IMR-90 (cell line): ENCODE measurements around the gene PLXNA4. TPM values are rescaled to one million over a fixed set of nuclear protein-coding genes. Genes with fewer than 3 reads are reported as not detected.

Experiments
- ATAC-seq: fragments of 200-7000 bp; cut with Tn5 transposase; 2 replicates; pipeline ENCODE4 v1.9.1; 2020; ENCODE audit warnings: low read depth, mild to moderate bottlenecking, moderate library complexity
- BruUV-seq: library from RNA; stranded (reverse); fragments of 400-500 nt; replicated peaks from 2 replicates; lab custom pipeline; 2021; lab: Mats Ljungman, UMichigan
- CTCF ChIA-PET: fragments of 300-600 bp; formaldehyde crosslinking; extraction: SDS; loops from one replicate; lab custom pipeline; 2021; ENCODE audit warnings: antibody characterized with exemption; lab: Yijun Ruan, JAX
- POLR2A ChIA-PET: fragments of 300-600 bp; sonication (Branson Sonifier 250); formaldehyde crosslinking; loops from one replicate; lab custom pipeline; 2022; ENCODE audit warnings: antibody characterized with exemption; ENCODE audit not compliant: unreplicated experiment; lab: Charles Lee
- DNase-seq: peaks from one replicate; pipeline ENCODE4 v3.0.0; 2013
- H2AFZ ChIP-seq: replicated peaks from 2 replicates; pipeline ENCODE3; 2013; ENCODE audit warnings: low read length, mild to moderate bottlenecking; ENCODE audit not compliant: poor library complexity
- H2AK5ac ChIP-seq: 2 replicates; pipeline ENCODE4 v1.6.1; 2013; ENCODE audit warnings: low read depth, low read length, inconsistent platforms
- H2AK9ac ChIP-seq: replicated peaks from 2 replicates; pipeline ENCODE3; 2013; ENCODE audit warnings: mild to moderate bottlenecking, low read depth, low read length, moderate library complexity; ENCODE audit not compliant: poor library complexity
- H2BK120ac ChIP-seq: 2 replicates; pipeline ENCODE4 v1.6.1; 2013; ENCODE audit warnings: low read depth, low read length, inconsistent platforms
- H2BK15ac ChIP-seq: 3 replicates; pipeline ENCODE4 v1.6.1; 2013; ENCODE audit warnings: low read depth, low read length, inconsistent platforms
- H2BK20ac ChIP-seq: 2 replicates; pipeline ENCODE4 v1.6.1; 2013; ENCODE audit warnings: low read depth, mild to moderate bottlenecking, inconsistent platforms, low read length, moderate library complexity
- H2BK5ac ChIP-seq: 2 replicates; pipeline ENCODE4 v1.6.1; 2013; ENCODE audit warnings: mild to moderate bottlenecking, low read depth, low read length, inconsistent platforms; ENCODE audit not compliant: poor library complexity, severe bottlenecking
- H3K14ac ChIP-seq: replicated peaks from 2 replicates; pipeline ENCODE4 v1.6.1; 2013; ENCODE audit warnings: low read depth, low read length, inconsistent platforms
- H3K18ac ChIP-seq: 2 replicates; pipeline ENCODE4 v1.6.1; 2013; ENCODE audit warnings: low read depth, low read length, control low read depth
- H3K23ac ChIP-seq: 2 replicates; pipeline ENCODE4 v1.6.1; 2013; ENCODE audit warnings: low read depth, low read length, inconsistent platforms
- H3K27ac ChIP-seq: 2 replicates; pipeline ENCODE4 v1.5.1; 2013; ENCODE audit warnings: mild to moderate bottlenecking, control low read depth, low read length; ENCODE audit not compliant: insufficient read depth
- H3K27me3 ChIP-seq: 2 replicates; pipeline ENCODE4 v1.6.1; 2013; ENCODE audit warnings: low read length; ENCODE audit not compliant: control insufficient read depth, insufficient read depth
- H3K36me3 ChIP-seq: 2 replicates; pipeline ENCODE4 v1.6.1; 2013; ENCODE audit warnings: low read length, mixed read lengths; ENCODE audit not compliant: control insufficient read depth, insufficient read depth
- H3K4ac ChIP-seq: 2 replicates; pipeline ENCODE4 v1.6.1; 2013; ENCODE audit warnings: low read depth, low read length, inconsistent platforms
- H3K4me1 ChIP-seq: 2 replicates; pipeline ENCODE4 v1.6.1; 2013; ENCODE audit warnings: low read length, mixed read lengths; ENCODE audit not compliant: control insufficient read depth, insufficient read depth
- H3K4me2 ChIP-seq: 2 replicates; pipeline ENCODE4 v1.6.1; 2013; ENCODE audit warnings: low read depth, mild to moderate bottlenecking, control low read depth, low read length, moderate library complexity
- H3K4me3 ChIP-seq: 2 replicates; pipeline ENCODE4 v1.5.1; 2013; ENCODE audit warnings: low read depth, mild to moderate bottlenecking, control low read depth, low read length, moderate library complexity; ENCODE audit not compliant: insufficient read depth
- H3K56ac ChIP-seq: 2 replicates; pipeline ENCODE4 v1.6.1; 2013; ENCODE audit warnings: low read length, inconsistent platforms; ENCODE audit not compliant: insufficient read depth; ENCODE audit errors: extremely low read depth
- H3K79me1 ChIP-seq, 2 experiments: 2 replicates each; pipeline ENCODE4 v1.6.1; 2013; ENCODE audit warnings: low read length in 2 of 2, inconsistent platforms in 1 of 2, low read depth in 1 of 2
- H3K9ac ChIP-seq: 2 replicates; pipeline ENCODE4 v1.6.1; 2013; ENCODE audit warnings: low read depth, low read length, control low read depth
- H3K9me1 ChIP-seq: 2 replicates; pipeline ENCODE4 v1.6.1; 2013; ENCODE audit warnings: low read length, inconsistent platforms; ENCODE audit not compliant: insufficient read depth
- H3K9me3 ChIP-seq: 2 replicates; pipeline ENCODE4 v1.6.1; 2013; ENCODE audit warnings: low read length; ENCODE audit not compliant: control insufficient read depth, insufficient read depth
- H4K20me1 ChIP-seq: 2 replicates; pipeline ENCODE4 v1.6.1; 2013; ENCODE audit warnings: low read length, inconsistent platforms; ENCODE audit not compliant: insufficient read depth
- H4K5ac ChIP-seq: 2 replicates; pipeline ENCODE4 v1.6.1; 2013; ENCODE audit warnings: mild to moderate bottlenecking, low read depth, low read length, control low read depth
- H4K8ac ChIP-seq, 2 experiments: 2 replicates each; pipeline ENCODE4 v1.6.1; 2013; ENCODE audit warnings: low read depth in 2 of 2, low read length in 2 of 2, control low read depth in 1 of 2, inconsistent platforms in 1 of 2
- H4K91ac ChIP-seq: 2 replicates; pipeline ENCODE4 v1.6.1; 2013; ENCODE audit warnings: low read depth, low read length, inconsistent platforms; ENCODE audit not compliant: insufficient read depth
- BHLHE40 ChIP-seq: fragments of 150-350 bp; IDR thresholded peaks from 2 replicates; pipeline ENCODE4 v1.6.1; 2016; ENCODE audit warnings: mild to moderate bottlenecking, low read depth, low read length
- CEBPB ChIP-seq: IDR thresholded peaks from 2 replicates; pipeline ENCODE4 v1.6.1; 2012; ENCODE audit warnings: low read depth, low read length, improper control_type of control experiment
- CHD1 ChIP-seq: IDR thresholded peaks from 2 replicates; pipeline ENCODE4 v1.6.1; 2012; ENCODE audit warnings: low read depth, low read length, improper control_type of control experiment
- FOS ChIP-seq: fragments of 150-350 bp; IDR thresholded peaks from 2 replicates; pipeline ENCODE4 v1.6.1; 2016; ENCODE audit warnings: low read depth, low read length
- MAFK ChIP-seq: IDR thresholded peaks from 2 replicates; pipeline ENCODE4 v1.6.1; 2012; ENCODE audit warnings: low read depth, low read length, improper control_type of control experiment
- MAZ ChIP-seq: IDR thresholded peaks from 2 replicates; pipeline ENCODE4 v1.6.1; 2012; ENCODE audit warnings: low read depth, mild to moderate bottlenecking, low read length, improper control_type of control experiment, moderate library complexity, borderline replicate concordance
- MXI1 ChIP-seq: IDR thresholded peaks from 2 replicates; pipeline ENCODE4 v1.6.1; 2012; ENCODE audit warnings: low read depth, mild to moderate bottlenecking, low read length, moderate library complexity, borderline replicate concordance
- NFE2L2 ChIP-seq: fragments of 150-350 bp; IDR thresholded peaks from 2 replicates; pipeline ENCODE4 v1.6.1; 2016; ENCODE audit warnings: low read depth, mild to moderate bottlenecking, low read length
- POLR2A ChIP-seq: IDR thresholded peaks from 2 replicates; pipeline ENCODE4 v1.6.1; 2012; ENCODE audit warnings: mild to moderate bottlenecking, low read depth, low read length
- RAD21 ChIP-seq: IDR thresholded peaks from 2 replicates; pipeline ENCODE4 v1.6.1; 2012; ENCODE audit warnings: low read length, improper control_type of control experiment
- RCOR1 ChIP-seq: IDR thresholded peaks from 2 replicates; pipeline ENCODE4 v1.6.1; 2012; ENCODE audit warnings: mild to moderate bottlenecking, low read length, improper control_type of control experiment; ENCODE audit not compliant: insufficient replicate concordance
- RFX5 ChIP-seq: IDR thresholded peaks from 2 replicates; pipeline ENCODE4 v1.8.0; 2012; ENCODE audit warnings: low read depth, mild to moderate bottlenecking, low read length, moderate library complexity
- SMC3 ChIP-seq: fragments of 150-350 bp; IDR thresholded peaks from 2 replicates; pipeline ENCODE4 v1.6.1; 2016; ENCODE audit warnings: low read depth, mild to moderate bottlenecking, antibody characterized with exemption, low read length, moderate library complexity
- WGBS, 2 experiments: methylation state at CpG; one replicate each; pipeline versions ENCODE4 v1.1.5 to v1.1.7; 2013; ENCODE audit warnings: missing lambda C conversion rate in 2 of 2; ENCODE audit not compliant: insufficient read length in 1 of 2; ENCODE audit errors: extremely low coverage in 2 of 2; 5-methylcytosine and 5-hydroxymethylcytosine counted together
- dilution Hi-C: fragments of 300-500 bp; cut with HindIII; formaldehyde crosslinking; loops from one replicate; pipeline ENCODE4 v1.14.3; 2018; ENCODE audit warnings: low sequenced_read_pairs; ENCODE audit not compliant: unreplicated experiment
- in situ Hi-C: fragments of 300-500 bp; cut with MboI; formaldehyde crosslinking; loops from 3 replicates; pipeline ENCODE4 v1.14.3; 2019; ENCODE audit warnings: low sequenced_read_pairs, inconsistent platforms, mixed read lengths
- intact Hi-C: fragments of 100-400 bp; cut with micrococcal nuclease; formaldehyde crosslinking; loops from 2 replicates; pipeline ENCODE4 v1.10.0; 2022
- polyA plus RNA-seq, 3 experiments: library from polyadenylated mRNA; depleted of rRNA; stranded (reverse); fragments of >200 nt; gene quantifications; 2 replicates each; pipeline ENCODE4 v1.2.3, GENCODE V29; 2012; ENCODE audit warnings: low replicate concordance in 1 of 3
- total RNA-seq: library from RNA; depleted of rRNA; stranded (reverse); fragments of >200 nt; gene quantifications from 2 replicates; pipeline ENCODE4 v1.2.3, GENCODE V29; 2012
- TF ChIP-seq, protein P1 (sequence below): fragments of 150-350 bp; IDR thresholded peaks from 2 replicates; pipeline ENCODE4 v1.6.1; 2017; ENCODE audit warnings: mild to moderate bottlenecking, antibody characterized with exemption, low read length, low read depth
- TF ChIP-seq, protein P2 (sequence below): fragments of 150-350 bp; IDR thresholded peaks from 2 replicates; pipeline ENCODE4 v1.6.1; 2016; ENCODE audit warnings: low read depth, mild to moderate bottlenecking, low read length, moderate library complexity, borderline replicate concordance
- TF ChIP-seq, protein P3 (sequence below): conservative IDR thresholded peaks from 2 replicates; pipeline ENCODE4 v1.5.1; 2012; ENCODE audit warnings: mild to moderate bottlenecking, low read depth, low read length, improper control_type of control experiment

Gene PLXNA4
- total and polyA plus RNA-seq, 2 of the 4 experiments (the other 2 are of a cell fraction) = under 0.01 TPM

DNA sequence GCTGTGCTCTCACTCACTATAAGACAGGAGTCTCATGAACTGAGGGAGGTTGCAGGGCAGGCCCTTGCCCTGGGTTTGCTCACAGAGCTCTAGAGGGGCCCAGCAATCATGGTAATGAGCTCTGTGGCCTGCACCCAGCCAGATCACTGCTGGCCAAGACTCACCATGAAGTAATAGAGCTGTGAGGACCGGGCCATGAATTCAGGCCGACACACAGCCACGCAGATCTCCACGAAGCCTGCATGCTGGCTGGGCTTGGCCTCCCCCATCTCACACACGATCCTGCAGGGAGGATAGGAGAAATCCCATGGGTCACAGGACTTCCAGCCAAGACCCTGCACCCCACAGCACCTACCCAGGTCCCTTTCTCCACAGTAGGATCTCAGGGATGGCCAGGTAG is 382.4 kb downstream of the PLXNA4 start:
- ATAC-seq (no peak), DNase-seq (no peak)
- Histone ChIP-seq H3K56ac (no peak overlapping the region), H4K20me1 (no peaks in the 10 kb centered on the region), H3K4ac (no peak overlapping the region), H2BK5ac (no peak overlapping the region), H3K23ac (no peak overlapping the region), H4K5ac (no peak overlapping the region), H3K36me3 (no peaks in the 10 kb centered on the region), H2AK5ac (no peak overlapping the region), H3K14ac (no peak overlapping the region), H3K4me1 (no peaks in the 10 kb centered on the region), H2AFZ (no peak overlapping the region), H3K18ac (no peak overlapping the region), H4K8ac (no peak overlapping the region), H3K4me3 (no peak overlapping the region), H4K91ac (no peak overlapping the region), H2BK20ac (no peak overlapping the region), H3K9me1 (no peaks in the 10 kb centered on the region), H3K79me1 (no peaks in the 10 kb centered on the region), H3K9ac (no peak overlapping the region), H3K9me3 (no peaks in the 10 kb centered on the region), H2BK120ac (no peak overlapping the region), H3K4me2 (no peak overlapping the region), H2AK9ac (no peak overlapping the region), H2BK15ac (no peak overlapping the region), H3K27ac (no peak overlapping the region), H3K27me3 (no peaks in the 10 kb centered on the region)
- POLR2A ChIA-PET = no interaction called here
- intact Hi-C loops = no loop called here
- dilution Hi-C loops = no loop called here
- TF ChIP-seq RAD21 (no peak), NFE2L2 (no peak), BHLHE40 (no peak), CHD1 (no peak), SMC3 (no peak), MAFK (no peak), MXI1 (no peak), RFX5 (no peak), FOS (no peak), CEBPB (no peak), POLR2A (no peak), RCOR1 (no peak), MAZ (no peak)
- TF ChIP-seq, protein P1, sequence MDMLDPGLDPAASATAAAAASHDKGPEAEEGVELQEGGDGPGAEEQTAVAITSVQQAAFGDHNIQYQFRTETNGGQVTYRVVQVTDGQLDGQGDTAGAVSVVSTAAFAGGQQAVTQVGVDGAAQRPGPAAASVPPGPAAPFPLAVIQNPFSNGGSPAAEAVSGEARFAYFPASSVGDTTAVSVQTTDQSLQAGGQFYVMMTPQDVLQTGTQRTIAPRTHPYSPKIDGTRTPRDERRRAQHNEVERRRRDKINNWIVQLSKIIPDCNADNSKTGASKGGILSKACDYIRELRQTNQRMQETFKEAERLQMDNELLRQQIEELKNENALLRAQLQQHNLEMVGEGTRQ = no peak
- TF ChIP-seq, protein P2, sequence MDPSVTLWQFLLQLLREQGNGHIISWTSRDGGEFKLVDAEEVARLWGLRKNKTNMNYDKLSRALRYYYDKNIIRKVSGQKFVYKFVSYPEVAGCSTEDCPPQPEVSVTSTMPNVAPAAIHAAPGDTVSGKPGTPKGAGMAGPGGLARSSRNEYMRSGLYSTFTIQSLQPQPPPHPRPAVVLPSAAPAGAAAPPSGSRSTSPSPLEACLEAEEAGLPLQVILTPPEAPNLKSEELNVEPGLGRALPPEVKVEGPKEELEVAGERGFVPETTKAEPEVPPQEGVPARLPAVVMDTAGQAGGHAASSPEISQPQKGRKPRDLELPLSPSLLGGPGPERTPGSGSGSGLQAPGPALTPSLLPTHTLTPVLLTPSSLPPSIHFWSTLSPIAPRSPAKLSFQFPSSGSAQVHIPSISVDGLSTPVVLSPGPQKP = no peak
- TF ChIP-seq, protein P3, sequence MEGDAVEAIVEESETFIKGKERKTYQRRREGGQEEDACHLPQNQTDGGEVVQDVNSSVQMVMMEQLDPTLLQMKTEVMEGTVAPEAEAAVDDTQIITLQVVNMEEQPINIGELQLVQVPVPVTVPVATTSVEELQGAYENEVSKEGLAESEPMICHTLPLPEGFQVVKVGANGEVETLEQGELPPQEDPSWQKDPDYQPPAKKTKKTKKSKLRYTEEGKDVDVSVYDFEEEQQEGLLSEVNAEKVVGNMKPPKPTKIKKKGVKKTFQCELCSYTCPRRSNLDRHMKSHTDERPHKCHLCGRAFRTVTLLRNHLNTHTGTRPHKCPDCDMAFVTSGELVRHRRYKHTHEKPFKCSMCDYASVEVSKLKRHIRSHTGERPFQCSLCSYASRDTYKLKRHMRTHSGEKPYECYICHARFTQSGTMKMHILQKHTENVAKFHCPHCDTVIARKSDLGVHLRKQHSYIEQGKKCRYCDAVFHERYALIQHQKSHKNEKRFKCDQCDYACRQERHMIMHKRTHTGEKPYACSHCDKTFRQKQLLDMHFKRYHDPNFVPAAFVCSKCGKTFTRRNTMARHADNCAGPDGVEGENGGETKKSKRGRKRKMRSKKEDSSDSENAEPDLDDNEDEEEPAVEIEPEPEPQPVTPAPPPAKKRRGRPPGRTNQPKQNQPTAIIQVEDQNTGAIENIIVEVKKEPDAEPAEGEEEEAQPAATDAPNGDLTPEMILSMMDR = no peak
- no CpG with 5 or more reads among the region's 5 CpGs for WGBS, 2 experiments
- BruUV-seq = no TSS peak
- CTCF ChIA-PET = no interaction called here
- in situ Hi-C loops = no loop called here
